ENCODE data around the gene SEC63.
"Not testable (repeated sequence)": the region's sequence is repeated elsewhere in the genome, so short reads cannot be mapped to it uniquely, and the experiment has no call there.

SEC63 gene

GRCh38 chr6:107879941-107880340 lies 78.1 kb downstream of the SEC63 start:
- Histone ChIP-seq H3K27ac (ENCODE audit: insufficient read depth, low read depth, low read length, poor library complexity, severe bottlenecking) (no peak overlapping the region), H3K9me3 (ENCODE audit: control insufficient read depth, low read length) (no peaks in the 10 kb centered on the region), H3K27me3 (ENCODE audit: control insufficient read depth, insufficient read depth, low read length, poor library complexity, severe bottlenecking) (no peaks in the 10 kb centered on the region), H3K36me3 (ENCODE audit: control insufficient read depth, insufficient read depth, low read length) (peaks cover 15% of the 10 kb centered on the region), H3K4me1 (ENCODE audit: control insufficient read depth, insufficient read depth, low read length) (no peaks in the 10 kb centered on the region), H3K4me3 (ENCODE audit: insufficient read depth, low read depth, low read length) (no peak overlapping the region)
- whole genome bisulfite sequencing, 2 experiments = 92 to 93% methylated on average over 3 of the region's 3 CpGs

DNA sequence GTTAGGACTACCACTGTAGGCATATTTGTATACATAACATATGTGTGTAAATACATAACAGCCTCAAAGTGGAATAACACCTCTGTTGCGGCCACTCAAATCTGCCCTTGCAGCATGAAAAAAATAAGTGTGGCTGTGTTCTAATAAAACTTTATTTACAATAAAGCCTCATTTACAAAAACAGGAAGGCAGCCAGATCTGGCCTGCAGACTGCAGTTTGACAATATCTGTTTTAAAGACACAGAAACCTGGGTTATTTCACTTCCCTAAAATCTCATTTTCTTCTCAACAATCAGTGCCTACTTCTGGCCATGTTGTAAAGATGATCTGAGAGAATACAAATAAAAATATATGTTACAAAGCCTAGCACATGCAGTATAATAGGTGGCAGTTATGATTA lies 80.0 kb downstream of the SEC63 start:
- Histone ChIP-seq H3K9me3 (ENCODE audit: control insufficient read depth, low read length) (no peaks in the 10 kb centered on the region), H3K27me3 (ENCODE audit: control insufficient read depth, insufficient read depth, low read length, poor library complexity, severe bottlenecking) (no peaks in the 10 kb centered on the region), H3K36me3 (ENCODE audit: control insufficient read depth, insufficient read depth, low read length) (peaks cover 16% of the 10 kb centered on the region), H3K4me1 (ENCODE audit: control insufficient read depth, insufficient read depth, low read length) (no peaks in the 10 kb centered on the region), H3K27ac (ENCODE audit: insufficient read depth, low read depth, low read length, poor library complexity, severe bottlenecking) (no peak overlapping the region), H3K4me3 (ENCODE audit: insufficient read depth, low read depth, low read length) (no peak overlapping the region)
- 89% methylated on average over 1 of the region's 1 CpG; no CpG with 5 or more reads in 1 of the 2 experiments for WGBS, 2 experiments

DNA sequence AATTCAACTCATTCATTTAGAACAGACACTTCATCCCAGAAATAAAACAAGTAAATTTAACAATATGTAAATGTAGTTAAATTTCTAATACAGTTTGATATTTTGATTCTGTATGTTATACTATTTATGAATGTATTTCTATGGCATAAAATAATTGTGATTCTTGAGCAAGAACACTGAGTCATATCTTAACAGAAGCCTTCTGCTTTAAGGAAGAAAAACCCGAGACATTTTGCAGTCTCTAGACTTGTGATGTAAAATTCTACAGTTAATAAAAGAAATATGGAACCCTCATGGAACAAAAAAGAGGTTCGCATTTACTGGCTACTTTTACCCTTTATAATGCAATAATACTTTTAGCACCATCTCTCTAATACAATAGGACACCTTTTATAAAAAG lies 86.0 kb downstream of the SEC63 start:
- Histone ChIP-seq H3K36me3 (ENCODE audit: control insufficient read depth, insufficient read depth, low read length) (peaks cover 11% of the 10 kb centered on the region), H3K27ac (ENCODE audit: insufficient read depth, low read depth, low read length, poor library complexity, severe bottlenecking) (no peak overlapping the region), H3K4me3 (ENCODE audit: insufficient read depth, low read depth, low read length) (no peak overlapping the region)

DNA sequence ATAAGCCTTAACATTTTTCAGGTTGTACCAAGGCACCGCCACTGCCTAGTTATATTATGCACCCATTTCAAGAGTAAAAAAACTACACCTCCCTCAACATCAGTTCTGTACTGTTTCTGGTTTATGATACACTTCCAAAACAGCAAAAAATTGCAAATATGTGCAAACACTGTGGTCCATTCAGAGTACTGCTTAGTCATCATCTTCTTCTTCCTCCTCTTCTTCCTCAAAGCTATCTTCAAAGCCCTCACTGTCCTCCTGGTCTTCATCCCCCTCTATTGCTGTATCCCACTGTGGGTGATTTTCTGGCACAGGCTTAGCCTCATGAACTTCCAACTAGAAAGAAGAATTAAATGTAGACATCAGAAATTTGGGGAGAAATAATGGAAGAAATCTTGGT lies 86.5 kb downstream of the SEC63 start:
- H3K27ac ChIP-seq (ENCODE audit: insufficient read depth, low read depth, low read length, poor library complexity, severe bottlenecking); H3K9me3 ChIP-seq (ENCODE audit: control insufficient read depth, low read length); H3K4me3 ChIP-seq (ENCODE audit: insufficient read depth, low read depth, low read length); H3K4me1 ChIP-seq (ENCODE audit: control insufficient read depth, insufficient read depth, low read length); H3K27me3 ChIP-seq (ENCODE audit: control insufficient read depth, insufficient read depth, low read length, poor library complexity, severe bottlenecking): not testable (repeated sequence)
- WGBS, 2 experiments = 86% methylated on average over 1 of the region's 1 CpG; no CpG with 5 or more reads in 1 of the 2 experiments
- peaks cover 11% of the 10 kb centered on the region for H3K36me3 ChIP-seq (ENCODE audit: control insufficient read depth, insufficient read depth, low read length)

More for the DNA sequence above, 86.0 kb downstream of the SEC63 start:
- Histone ChIP-seq H3K9me3 (ENCODE audit: control insufficient read depth, low read length) (no peaks in the 10 kb centered on the region), H3K27me3 (ENCODE audit: control insufficient read depth, insufficient read depth, low read length, poor library complexity, severe bottlenecking) (no peaks in the 10 kb centered on the region), H3K4me1 (ENCODE audit: control insufficient read depth, insufficient read depth, low read length) (no peaks in the 10 kb centered on the region)
- 93 to 94% methylated on average over 2 of the region's 2 CpGs for WGBS, 2 experiments

GRCh38 chr6:107871016-107871415 lies 87.0 kb downstream of the SEC63 start:
- 94 to 98% methylated on average over 4 of the region's 4 CpGs for WGBS, 2 experiments
- Histone ChIP-seq H3K36me3 (ENCODE audit: control insufficient read depth, insufficient read depth, low read length) (peaks cover 11% of the 10 kb centered on the region), H3K4me1 (ENCODE audit: control insufficient read depth, insufficient read depth, low read length) (no peaks in the 10 kb centered on the region), H3K27ac (ENCODE audit: insufficient read depth, low read depth, low read length, poor library complexity, severe bottlenecking) (no peak overlapping the region), H3K9me3 (ENCODE audit: control insufficient read depth, low read length) (no peaks in the 10 kb centered on the region), H3K27me3 (ENCODE audit: control insufficient read depth, insufficient read depth, low read length, poor library complexity, severe bottlenecking) (no peaks in the 10 kb centered on the region), H3K4me3 (ENCODE audit: insufficient read depth, low read depth, low read length) (no peak overlapping the region)

DNA sequence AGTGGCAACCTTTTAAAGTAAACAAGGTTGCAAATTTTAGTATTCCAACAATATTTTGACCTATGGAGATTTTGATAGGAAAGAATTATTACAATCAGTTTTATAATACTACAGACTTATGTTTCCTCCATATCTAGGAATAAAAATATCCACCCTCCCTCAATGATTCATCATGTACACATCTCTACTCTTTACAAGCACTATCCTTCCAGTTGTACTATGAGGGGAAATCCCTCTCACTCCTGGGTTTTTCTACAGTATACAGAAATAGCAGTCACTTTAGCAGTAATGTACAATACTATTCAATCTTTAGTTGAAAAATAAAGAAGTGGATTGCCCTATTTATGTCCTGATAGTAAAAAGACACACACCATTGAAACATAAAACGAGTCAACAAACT lies 87.6 kb downstream of the SEC63 start:
- no peak overlapping the region for H3K4me3 ChIP-seq (ENCODE audit: insufficient read depth, low read depth, low read length)
- no peaks in the 10 kb centered on the region for H3K9me3 ChIP-seq (ENCODE audit: control insufficient read depth, low read length)
- no peak overlapping the region for H3K27ac ChIP-seq (ENCODE audit: insufficient read depth, low read depth, low read length, poor library complexity, severe bottlenecking)
- H3K27me3 ChIP-seq (ENCODE audit: control insufficient read depth, insufficient read depth, low read length, poor library complexity, severe bottlenecking) = no peaks in the 10 kb centered on the region
- peaks cover 11% of the 10 kb centered on the region for H3K36me3 ChIP-seq (ENCODE audit: control insufficient read depth, insufficient read depth, low read length)
- WGBS, 2 experiments = 100% methylated on average over 1 of the region's 1 CpG; no CpG with 5 or more reads in 1 of the 2 experiments
- H3K4me1 ChIP-seq (ENCODE audit: control insufficient read depth, insufficient read depth, low read length) = no peaks in the 10 kb centered on the region

GRCh38 chr6:107869871-107870270 lies 88.1 kb downstream of the SEC63 start:
- Histone ChIP-seq H3K27me3 (ENCODE audit: control insufficient read depth, insufficient read depth, low read length, poor library complexity, severe bottlenecking) (no peaks in the 10 kb centered on the region), H3K27ac (ENCODE audit: insufficient read depth, low read depth, low read length, poor library complexity, severe bottlenecking) (peak overlapping the region; percentile 47), H3K4me3 (ENCODE audit: insufficient read depth, low read depth, low read length) (no peak overlapping the region), H3K36me3 (ENCODE audit: control insufficient read depth, insufficient read depth, low read length) (peaks cover 6% of the 10 kb centered on the region), H3K9me3 (ENCODE audit: control insufficient read depth, low read length) (no peaks in the 10 kb centered on the region), H3K4me1 (ENCODE audit: control insufficient read depth, insufficient read depth, low read length) (no peaks in the 10 kb centered on the region)
- WGBS, 2 experiments = 0% methylated on average over 1 of the region's 1 CpG

DNA sequence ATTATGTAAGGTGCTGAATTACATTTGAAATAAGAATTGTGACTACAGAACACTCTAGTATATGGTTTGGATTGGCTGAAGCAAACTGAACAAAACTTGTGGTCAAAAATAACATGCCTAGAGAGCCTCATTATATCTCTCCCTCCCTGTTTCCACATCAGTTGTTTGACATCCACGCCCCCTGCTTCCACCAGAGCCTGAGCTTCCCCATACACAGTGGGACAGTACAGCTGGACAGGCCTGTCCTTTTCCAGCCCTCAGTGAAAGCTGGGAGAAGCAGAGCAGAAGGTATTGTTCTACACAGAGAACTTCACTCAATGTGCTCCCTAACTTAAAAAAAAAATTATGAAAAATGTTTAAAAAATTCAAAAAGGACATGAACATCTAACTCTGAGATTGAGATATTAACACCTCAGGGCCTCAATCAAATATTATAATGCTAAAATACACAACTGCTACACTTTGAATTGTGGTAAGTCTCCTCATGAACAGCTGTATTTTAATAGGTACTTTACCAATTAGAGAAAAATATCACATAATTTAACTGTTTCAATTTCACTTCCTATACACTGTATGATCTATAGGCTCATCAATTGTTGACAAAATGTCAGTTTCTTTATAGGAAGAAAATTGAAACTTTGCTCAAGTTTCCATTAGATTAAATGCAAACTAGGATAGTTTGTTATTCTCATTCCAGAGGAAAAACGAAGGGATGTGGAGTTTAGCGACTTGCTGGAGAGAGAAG lies 89.0 kb downstream of the SEC63 start:
- peaks cover 5% of the 10 kb centered on the region for H3K36me3 ChIP-seq (ENCODE audit: control insufficient read depth, insufficient read depth, low read length)
- 51 to 52% methylated on average over 3 of the region's 3 CpGs for WGBS, 2 experiments

DNA sequence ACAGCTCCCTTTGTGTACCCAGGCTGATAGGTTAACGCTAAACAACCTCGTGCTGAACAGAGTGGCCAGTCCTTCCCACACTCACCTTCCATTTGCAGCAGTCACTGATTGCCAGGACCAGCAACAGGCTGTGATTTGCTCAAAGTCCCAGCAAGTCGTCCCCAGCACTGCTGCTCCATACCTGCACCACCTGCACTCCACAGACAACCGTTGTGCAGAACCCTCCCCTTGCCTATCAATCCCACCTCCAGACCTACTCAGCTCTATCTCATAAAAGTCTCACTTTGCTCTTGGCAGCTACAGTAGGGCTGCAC lies 90.7 kb downstream of the SEC63 start:
- H3K4me1 ChIP-seq (ENCODE audit: control insufficient read depth, insufficient read depth, low read length) = no peaks in the 10 kb centered on the region
- no peaks in the 10 kb centered on the region for H3K27me3 ChIP-seq (ENCODE audit: control insufficient read depth, insufficient read depth, low read length, poor library complexity, severe bottlenecking)
- WGBS, 2 experiments = 47 to 51% methylated on average over 4 of the region's 4 CpGs
- H3K4me3 ChIP-seq (ENCODE audit: insufficient read depth, low read depth, low read length) = no peak overlapping the region
- H3K9me3 ChIP-seq (ENCODE audit: control insufficient read depth, low read length) = no peaks in the 10 kb centered on the region
- H3K36me3 ChIP-seq (ENCODE audit: control insufficient read depth, insufficient read depth, low read length) = peaks cover 5% of the 10 kb centered on the region
- H3K27ac ChIP-seq (ENCODE audit: insufficient read depth, low read depth, low read length, poor library complexity, severe bottlenecking) = no peak overlapping the region

More for the DNA sequence above, 89.0 kb downstream of the SEC63 start:
- Histone ChIP-seq H3K27ac (ENCODE audit: insufficient read depth, low read depth, low read length, poor library complexity, severe bottlenecking) (peak overlapping the region; percentile 47), H3K27me3 (ENCODE audit: control insufficient read depth, insufficient read depth, low read length, poor library complexity, severe bottlenecking) (no peaks in the 10 kb centered on the region), H3K4me1 (ENCODE audit: control insufficient read depth, insufficient read depth, low read length) (no peaks in the 10 kb centered on the region), H3K4me3 (ENCODE audit: insufficient read depth, low read depth, low read length) (no peak overlapping the region), H3K9me3 (ENCODE audit: control insufficient read depth, low read length) (no peaks in the 10 kb centered on the region)

DNA sequence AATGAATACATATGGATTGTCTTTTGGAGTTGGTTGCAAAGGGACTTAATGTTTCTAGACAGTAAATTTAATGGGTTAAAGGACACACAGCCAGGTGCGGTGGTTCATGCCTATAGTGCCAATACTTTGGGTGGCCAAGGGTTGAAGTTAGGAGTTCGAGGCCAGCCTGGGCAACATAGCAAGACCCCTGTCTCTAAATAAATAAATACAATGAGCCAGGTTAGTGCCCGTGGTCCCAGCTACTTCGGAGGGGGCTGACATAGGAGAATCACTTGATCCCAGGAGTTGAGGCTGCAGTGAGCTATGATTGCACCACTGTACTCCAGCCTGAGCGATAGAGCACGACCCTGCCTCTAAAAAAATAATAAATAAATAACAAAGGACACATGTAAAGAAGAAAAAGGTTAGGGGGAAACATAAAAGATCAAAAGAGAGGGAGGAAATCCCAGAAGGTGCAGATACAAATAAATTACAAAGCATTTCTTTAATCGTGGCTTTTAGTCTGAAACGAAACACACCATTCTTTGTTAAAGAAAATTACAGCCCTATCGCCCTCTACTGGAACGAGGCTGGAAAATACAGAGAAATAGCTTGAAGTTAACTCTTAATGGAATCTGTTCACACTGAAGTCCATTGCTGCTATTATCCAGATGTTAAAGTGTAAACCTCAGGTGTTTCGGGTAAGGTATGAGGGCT lies 91.3 kb downstream of the SEC63 start:
- Histone ChIP-seq H3K4me1 (ENCODE audit: control insufficient read depth, insufficient read depth, low read length) (no peaks in the 10 kb centered on the region), H3K9me3 (ENCODE audit: control insufficient read depth, low read length) (no peaks in the 10 kb centered on the region), H3K27ac (ENCODE audit: insufficient read depth, low read depth, low read length, poor library complexity, severe bottlenecking) (no peak overlapping the region), H3K27me3 (ENCODE audit: control insufficient read depth, insufficient read depth, low read length, poor library complexity, severe bottlenecking) (no peaks in the 10 kb centered on the region), H3K36me3 (ENCODE audit: control insufficient read depth, insufficient read depth, low read length) (peaks cover 5% of the 10 kb centered on the region), H3K4me3 (ENCODE audit: insufficient read depth, low read depth, low read length) (no peak overlapping the region)
- 68 to 71% methylated on average over 9 to 11 of the region's 11 CpGs for WGBS, 2 experiments

Data from ectodermal cell (in vitro differentiated cells).